Measurements from ENCODE around the gene MAD2L2.
A peak's percentile ranks its signal among the peaks of the same experiment; 100 is the strongest.

The MAD2L2 gene

GRCh38 chr1:11681071-11681771, at the start of gene MAD2L2:
Gene MAD2L2 (minus strand): TSS chr1:11681148. CDS start chr1:11680601, 547 bp downstream.
- peak; percentile 63 for DNase-seq

- DNase-seq, result peak; percentile 97
These were observed 49.5 kb upstream of the MAD2L2 start for GRCh38 chr1:11730429-11730891.

GRCh38 chr1:11729498-11730428, 48.8 kb upstream of the MAD2L2 start:
- peak; percentile 39 for DNase-seq

- no peak for DNase-seq
These were observed 48.2 kb upstream of the MAD2L2 start for GRCh38 chr1:11729155-11729497.

GRCh38 chr1:11728126-11728806, 47.3 kb upstream of the MAD2L2 start:
- DNase-seq, result no peak

- DNase-seq, result no peak
These were observed 46.2 kb upstream of the MAD2L2 start for GRCh38 chr1:11727119-11727518.

- no peak for DNase-seq
These were observed 44.7 kb upstream of the MAD2L2 start for GRCh38 chr1:11725616-11726015.

- no peak for DNase-seq
These were observed 41.6 kb upstream of the MAD2L2 start for GRCh38 chr1:11722538-11722937.

- DNase-seq, result no peak
These were observed 40.4 kb upstream of the MAD2L2 start for GRCh38 chr1:11721311-11721710.

- DNase-seq, result no peak
These were observed 39.6 kb upstream of the MAD2L2 start for GRCh38 chr1:11720525-11720924.

- no peak for DNase-seq
These were observed 39.1 kb upstream of the MAD2L2 start for GRCh38 chr1:11720033-11720376.

GRCh38 chr1:11719313-11720032, 38.5 kb upstream of the MAD2L2 start:
- DNase-seq, result peak; percentile 89

GRCh38 chr1:11714831-11715575, 34.1 kb upstream of the MAD2L2 start:
- no peak for DNase-seq

GRCh38 chr1:11713095-11713494, 32.1 kb upstream of the MAD2L2 start:
- no peak for DNase-seq

- DNase-seq, result no peak
These were observed 31.3 kb upstream of the MAD2L2 start for GRCh38 chr1:11712285-11712684.

- no peak for DNase-seq
These were observed 30.5 kb upstream of the MAD2L2 start for GRCh38 chr1:11711490-11711889.

- DNase-seq, result no peak
These were observed 27.8 kb upstream of the MAD2L2 start for GRCh38 chr1:11708554-11709350.

GRCh38 chr1:11707621-11708276, 26.8 kb upstream of the MAD2L2 start:
- no peak for DNase-seq

GRCh38 chr1:11706292-11706691, 25.3 kb upstream of the MAD2L2 start:
- no peak for DNase-seq

GRCh38 chr1:11705596-11705995, 24.6 kb upstream of the MAD2L2 start:
- DNase-seq, result no peak
